ENCODE measurements around the gene TRIM31. TPM values are rescaled to one million over a fixed set of nuclear protein-coding genes. Genes with fewer than 3 reads are reported as not detected.
A peak's percentile ranks its signal among the peaks of the same experiment; 100 is the strongest.

Gene TRIM31
- polyA plus RNA-seq, result not detected

- Mint-ChIP-seq H3K27ac (no peak within 1 kb of the TSS), H3K36me3 (no peaks in the 10 kb centered on the region), H3K27me3 (peaks cover 26% of the 10 kb centered on the region), H3K4me1 (peaks cover 0 to 8% (median 2%) of the 10 kb centered on the region in 3 donors), H3K9me3 (no peaks in the 10 kb centered on the region), H3K4me3 (no peak within 1 kb of the TSS)
Measured at GRCh38 chr6:30113003-30113759, at the start of gene TRIM31. Gene TRIM31, minus strand, starts transcription at chr6:30113090. Its CDS starts 285 bp downstream, at chr6:30112805.

- no peaks in the 10 kb centered on the region for H3K9me3 Mint-ChIP-seq
- peaks cover 20% of the 10 kb centered on the region for H3K27me3 Mint-ChIP-seq
- peaks cover 2% of the 10 kb centered on the region for H3K36me3 Mint-ChIP-seq
- no peak overlapping the region for H3K27ac Mint-ChIP-seq
- H3K4me1 Mint-ChIP-seq, result peaks cover 1 to 6% (median 3%) of the 10 kb centered on the region in 3 donors
- H3K4me3 Mint-ChIP-seq, result no peak overlapping the region
Measured at GRCh38 chr6:30162265-30163089, 49.6 kb upstream of the TRIM31 start.

GRCh38 chr6:30160785-30161531, 48.1 kb upstream of the TRIM31 start, which contains the start of gene TRIM10:
Gene TRIM10, minus strand, starts transcription at chr6:30161211. Its CDS starts 353 bp downstream, at chr6:30160858.
- no peak within 1 kb of the TSS for H3K27ac Mint-ChIP-seq
- peaks cover 17% of the 10 kb centered on the region for H3K27me3 Mint-ChIP-seq

GRCh38 chr6:30160008-30160784, 47.3 kb upstream of the TRIM31 start:
- Mint-ChIP-seq H3K4me3 (peak overlapping the region in 1 of 4 donors; percentile 57), H3K9me3 (no peaks in the 10 kb centered on the region), H3K27me3 (peaks cover 11% of the 10 kb centered on the region), H3K36me3 (peaks cover 2% of the 10 kb centered on the region), H3K27ac (no peak overlapping the region), H3K4me1 (peaks cover 0 to 3% (median 1%) of the 10 kb centered on the region in 3 donors)

More at GRCh38 chr6:30160785-30161531, 48.1 kb upstream of the TRIM31 start, which contains the start of gene TRIM10:
- peak within 1 kb of the TSS in 1 of 4 donors; percentile 57 for H3K4me3 Mint-ChIP-seq
- H3K9me3 Mint-ChIP-seq, result no peaks in the 10 kb centered on the region
- H3K36me3 Mint-ChIP-seq, result peaks cover 2% of the 10 kb centered on the region
- H3K4me1 Mint-ChIP-seq, result peaks cover 0 to 3% (median 1%) of the 10 kb centered on the region in 3 donors

GRCh38 chr6:30158475-30159040, 45.7 kb upstream of the TRIM31 start:
- Mint-ChIP-seq H3K27ac (no peak overlapping the region), H3K4me1 (peaks cover 0 to 3% (median 1%) of the 10 kb centered on the region in 3 donors), H3K36me3 (peaks cover 2% of the 10 kb centered on the region), H3K9me3 (no peaks in the 10 kb centered on the region), H3K27me3 (peaks cover 12% of the 10 kb centered on the region), H3K4me3 (no peak overlapping the region)

- Mint-ChIP-seq H3K27ac (no peak overlapping the region), H3K9me3 (no peaks in the 10 kb centered on the region), H3K36me3 (peaks cover 2% of the 10 kb centered on the region), H3K4me1 (peaks cover 0 to 3% (median 1%) of the 10 kb centered on the region in 3 donors), H3K27me3 (peaks cover 12% of the 10 kb centered on the region), H3K4me3 (no peak overlapping the region)
Measured at GRCh38 chr6:30157999-30158398, 45.1 kb upstream of the TRIM31 start.

GRCh38 chr6:30157581-30157980, 44.7 kb upstream of the TRIM31 start:
- Mint-ChIP-seq H3K27ac (no peak overlapping the region), H3K36me3 (peaks cover 2% of the 10 kb centered on the region), H3K4me1 (peaks cover 0 to 3% (median 1%) of the 10 kb centered on the region in 3 donors), H3K4me3 (no peak overlapping the region), H3K27me3 (peaks cover 15% of the 10 kb centered on the region), H3K9me3 (no peaks in the 10 kb centered on the region)

- H3K27me3 Mint-ChIP-seq, result peaks cover 15% of the 10 kb centered on the region
- no peak overlapping the region for H3K27ac Mint-ChIP-seq
- H3K4me1 Mint-ChIP-seq, result peaks cover 0 to 3% (median 0%) of the 10 kb centered on the region in 3 donors
- no peaks in the 10 kb centered on the region for H3K9me3 Mint-ChIP-seq
- no peak overlapping the region for H3K4me3 Mint-ChIP-seq
- H3K36me3 Mint-ChIP-seq, result peaks cover 2% of the 10 kb centered on the region
Measured at GRCh38 chr6:30156774-30157173, 43.9 kb upstream of the TRIM31 start.

GRCh38 chr6:30156262-30156599, 43.3 kb upstream of the TRIM31 start:
- peaks cover 0 to 4% (median 0%) of the 10 kb centered on the region in 3 donors for H3K4me1 Mint-ChIP-seq
- H3K4me3 Mint-ChIP-seq, result peak overlapping the region in 1 of 4 donors; percentile 61
- H3K27ac Mint-ChIP-seq, result no peak overlapping the region
- H3K27me3 Mint-ChIP-seq, result peaks cover 16% of the 10 kb centered on the region
- peaks cover 2% of the 10 kb centered on the region for H3K36me3 Mint-ChIP-seq
- H3K9me3 Mint-ChIP-seq, result no peaks in the 10 kb centered on the region

GRCh38 chr6:30155520-30156261, 42.8 kb upstream of the TRIM31 start:
- Mint-ChIP-seq H3K27ac (no peak overlapping the region), H3K36me3 (peaks cover 2% of the 10 kb centered on the region), H3K27me3 (peaks cover 16% of the 10 kb centered on the region), H3K9me3 (no peaks in the 10 kb centered on the region), H3K4me3 (no peak overlapping the region), H3K4me1 (peaks cover 0 to 4% (median 0%) of the 10 kb centered on the region in 3 donors)

- Mint-ChIP-seq H3K27ac (no peak overlapping the region), H3K9me3 (no peaks in the 10 kb centered on the region), H3K4me1 (peaks cover 0 to 4% (median 0%) of the 10 kb centered on the region in 3 donors), H3K36me3 (peaks cover 2% of the 10 kb centered on the region), H3K27me3 (peaks cover 14% of the 10 kb centered on the region), H3K4me3 (peak overlapping the region in 1 of 4 donors; percentile 15)
Measured at GRCh38 chr6:30154709-30155519, 42.0 kb upstream of the TRIM31 start.

- H3K36me3 Mint-ChIP-seq, result peaks cover 3% of the 10 kb centered on the region
- peaks cover 0 to 6% (median 0%) of the 10 kb centered on the region in 3 donors for H3K4me1 Mint-ChIP-seq
- H3K27me3 Mint-ChIP-seq, result peaks cover 15% of the 10 kb centered on the region
- no peak overlapping the region for H3K4me3 Mint-ChIP-seq
- no peak overlapping the region for H3K27ac Mint-ChIP-seq
- H3K9me3 Mint-ChIP-seq, result no peaks in the 10 kb centered on the region
Measured at GRCh38 chr6:30154061-30154460, 41.2 kb upstream of the TRIM31 start.

Measured in IgD-negative memory B cell (primary cell).